Smooth muscle cell (in vitro differentiated cells): ENCODE data around the gene NIPAL4. TPM values are rescaled to one million over a fixed set of nuclear protein-coding genes. Genes with fewer than 3 reads are reported as not detected.

ENCODE experiments used
- DNase-seq: peaks from one replicate; lab custom pipeline; 2025; ENCODE audit not compliant: unreplicated experiment; lab: John Stamatoyannopoulos, UW
- H2AFZ ChIP-seq: fragments of 200-600 bp; sonication (generic); 2 replicates; pipeline ENCODE4 v1.6.0; 2016; ENCODE audit warnings: antibody characterized with exemption, low read depth, mild to moderate bottlenecking
- H3F3A ChIP-seq: fragments of 200-600 bp; sonication (generic); 2 replicates; pipeline ENCODE4 v1.6.0; 2017; ENCODE audit warnings: antibody characterized with exemption, low read depth
- H3K27ac ChIP-seq: fragments of 200-600 bp; sonication (generic); 2 replicates; pipeline ENCODE4 v1.5.1; 2016; ENCODE audit warnings: low read depth, mild to moderate bottlenecking
- H3K27me3 ChIP-seq: fragments of 200-600 bp; sonication (generic); 2 replicates; pipeline ENCODE4 v1.6.1; 2016; ENCODE audit warnings: low read depth, mild to moderate bottlenecking
- H3K36me3 ChIP-seq: fragments of 200-600 bp; sonication (generic); 2 replicates; pipeline ENCODE4 v1.5.1; 2016; ENCODE audit warnings: low read depth
- H3K4me1 ChIP-seq: fragments of 200-600 bp; sonication (generic); 2 replicates; pipeline ENCODE4 v1.5.1; 2016; ENCODE audit warnings: low read depth
- H3K4me2 ChIP-seq: fragments of 200-600 bp; sonication (generic); 2 replicates; pipeline ENCODE4 v1.6.0; 2016; ENCODE audit warnings: mild to moderate bottlenecking
- H3K4me3 ChIP-seq: fragments of 200-600 bp; sonication (generic); 2 replicates; pipeline ENCODE4 v1.5.1; 2016; ENCODE audit warnings: mild to moderate bottlenecking
- H3K79me2 ChIP-seq: fragments of 200-600 bp; sonication (generic); 2 replicates; pipeline ENCODE4 v1.6.0; 2016; ENCODE audit warnings: low read depth, mild to moderate bottlenecking
- H3K9ac ChIP-seq: fragments of 200-600 bp; sonication (generic); 2 replicates; pipeline ENCODE4 v1.6.0; 2016; ENCODE audit warnings: low read depth
- H3K9me3 ChIP-seq: fragments of 200-600 bp; sonication (generic); replicated peaks from 2 replicates; pipeline ENCODE4 v1.5.1; 2016; ENCODE audit warnings: low read depth
- H4K20me1 ChIP-seq: fragments of 200-600 bp; sonication (generic); 2 replicates; pipeline ENCODE4 v1.6.0; 2016; ENCODE audit warnings: low read depth
- CTCF ChIP-seq: fragments of 200-600 bp; sonication (generic); IDR thresholded peaks from 2 replicates; pipeline ENCODE4 v1.5.1; 2017; ENCODE audit warnings: borderline replicate concordance, mild to moderate bottlenecking, antibody characterized with exemption; ENCODE audit not compliant: insufficient read depth, poor library complexity, severe bottlenecking
- WGBS: methylation state at CpG from one replicate; pipeline ENCODE4 v1.1.7; 2016; ENCODE audit warnings: low lambda C conversion rate; 5-methylcytosine and 5-hydroxymethylcytosine counted together
- polyA plus RNA-seq: library from polyadenylated mRNA; unstranded; fragments of >200 nt; fragmentation: Nextera tagmentation; extraction: Ambion mirVana; gene quantifications from 2 replicates; pipeline ENCODE4 v1.2.1, GENCODE V29; 2016
- total RNA-seq: library from RNA; depleted of rRNA; stranded (reverse); fragments of >200 nt; gene quantifications from 2 replicates; pipeline ENCODE4 v1.2.3, GENCODE V29; 2014

Gene NIPAL4
- total and polyA plus RNA-seq, 2 experiments from 2014 or later: 0.37 to 6.9 TPM

GRCh38 chr5:157486861-157487260 is 26.8 kb downstream of the NIPAL4 start:
- WGBS: 94% methylated on average over 3 of the region's 3 CpGs
- H3K79me2 ChIP-seq: no peaks in the 10 kb centered on the region

GRCh38 chr5:157487358-157487757 is 27.3 kb downstream of the NIPAL4 start:
- WGBS: 98% methylated on average over 3 of the region's 3 CpGs
- Histone ChIP-seq H3K79me2 (no peaks in the 10 kb centered on the region), H3K4me3 (no peak overlapping the region), H3K9me3 (no peaks in the 10 kb centered on the region), H3K27ac (no peak overlapping the region), H2AFZ (no peak overlapping the region), H3K36me3 (peaks cover 4% of the 10 kb centered on the region), H3K4me1 (no peaks in the 10 kb centered on the region), H3K4me2 (no peak overlapping the region), H3F3A (no peaks in the 10 kb centered on the region), H4K20me1 (peaks cover 21% of the 10 kb centered on the region), H3K9ac (no peak overlapping the region), H3K27me3 (no peaks in the 10 kb centered on the region)
- DNase-seq: no peak
- no peak for TF ChIP-seq CTCF

More at GRCh38 chr5:157486861-157487260, 26.8 kb downstream of the NIPAL4 start:
- Histone ChIP-seq H2AFZ (no peak overlapping the region), H3K4me3 (no peak overlapping the region), H3K27ac (no peak overlapping the region), H3K9me3 (no peaks in the 10 kb centered on the region), H3K36me3 (peaks cover 7% of the 10 kb centered on the region), H4K20me1 (peaks cover 21% of the 10 kb centered on the region), H3F3A (no peaks in the 10 kb centered on the region), H3K4me1 (no peaks in the 10 kb centered on the region), H3K4me2 (no peak overlapping the region), H3K27me3 (no peaks in the 10 kb centered on the region), H3K9ac (no peak overlapping the region)
- TF ChIP-seq CTCF: no peak
- DNase-seq: no peak

- no peak for DNase-seq
- Histone ChIP-seq H3K4me3 (no peak overlapping the region), H3K27ac (no peak overlapping the region), H3K9ac (no peak overlapping the region), H2AFZ (no peak overlapping the region), H3K79me2 (no peaks in the 10 kb centered on the region), H3K4me2 (no peak overlapping the region), H4K20me1 (peaks cover under 1% of the 10 kb centered on the region), H3K36me3 (no peaks in the 10 kb centered on the region), H3K27me3 (no peaks in the 10 kb centered on the region), H3F3A (no peaks in the 10 kb centered on the region), H3K9me3 (no peaks in the 10 kb centered on the region), H3K4me1 (no peaks in the 10 kb centered on the region)
- 97% methylated on average over 11 of the region's 11 CpGs for WGBS
- TF ChIP-seq CTCF: no peak
These were observed 31.5 kb downstream of the NIPAL4 start for GRCh38 chr5:157491471-157491995.

- H3K9me3 ChIP-seq: no peaks in the 10 kb centered on the region
- no peak overlapping the region for H3K4me3 ChIP-seq
- TF ChIP-seq CTCF: no peak
- no peaks in the 10 kb centered on the region for H3K36me3 ChIP-seq
- no peaks in the 10 kb centered on the region for H3K79me2 ChIP-seq
- no peak for DNase-seq
- no peaks in the 10 kb centered on the region for H3K27me3 ChIP-seq
- no peaks in the 10 kb centered on the region for H3F3A ChIP-seq
- H3K4me2 ChIP-seq: no peak overlapping the region
- H3K27ac ChIP-seq: no peak overlapping the region
- H3K4me1 ChIP-seq: no peaks in the 10 kb centered on the region
- H3K9ac ChIP-seq: no peak overlapping the region
- H2AFZ ChIP-seq: no peak overlapping the region
- peaks cover 7% of the 10 kb centered on the region for H4K20me1 ChIP-seq
- WGBS: 98% methylated on average over 9 of the region's 9 CpGs
These were observed 32.9 kb downstream of the NIPAL4 start for GRCh38 chr5:157492886-157493285.
